HepG2 (cell line): ENCODE measurements around the gene HNRNPAB. TPM values are rescaled to one million over a fixed set of nuclear protein-coding genes. Genes with fewer than 3 reads are reported as not detected.
A peak's percentile ranks its signal among the peaks of the same experiment; 100 is the strongest.

Experiments
- ATAC-seq: fragments of 200-7000 bp; cut with Tn5 transposase; 3 replicates; pipeline ENCODE4 v1.9.1; 2020; ENCODE audit warnings: mild to moderate bottlenecking, moderate library complexity
- BruUV-seq: library from RNA; stranded (reverse); fragments of 400-500 nt; replicated peaks from 2 replicates; lab custom pipeline; 2021; lab: Mats Ljungman, UMichigan
- CTCF ChIA-PET: fragments of 300-600 bp; formaldehyde crosslinking; extraction: SDS; loops from one replicate; lab custom pipeline; 2021; ENCODE audit warnings: low total read pairs, inconsistent platforms, low intra/inter-chr PET ratio; lab: Yijun Ruan, JAX
- POLR2A ChIA-PET: fragments of 350-600 bp; sonication (Branson Sonifier 250); formaldehyde crosslinking; loops from one replicate; lab custom pipeline; 2020; ENCODE audit warnings: antibody characterized with exemption, inconsistent platforms; lab: Yijun Ruan, JAX
- DNase-seq: peaks from one replicate; pipeline ENCODE4 v3.0.0-alpha.2; 2015; ENCODE audit warnings: low spot score
- FAIRE-seq: peaks from 3 replicates; lab custom pipeline; 2011; peaks lifted over from hg19 to GRCh38; lab: Jason Lieb, UNC
- H2AFZ ChIP-seq: one replicate; pipeline ENCODE4 v1.6.1; 2011; ENCODE audit warnings: low read length, inconsistent platforms
- H3K27ac ChIP-seq: fragments of 300-600 bp; 3 replicates; pipeline ENCODE4 v1.8.0; 2011; ENCODE audit warnings: mixed run types, mild to moderate bottlenecking, mixed read lengths, low read length, inconsistent platforms; ENCODE audit not compliant: insufficient read depth; ENCODE audit errors: extremely low read length
- H3K27me3 ChIP-seq, 2 experiments: fragments of 200-600 bp in 1 of 2; 2 replicates in 1 of 2; 3 replicates in 1 of 2; pipeline versions ENCODE4 v1.6.0 to v1.8.0; 2011; ENCODE audit warnings: low read length in 2 of 2, mild to moderate bottlenecking in 2 of 2, moderate library complexity in 2 of 2, inconsistent platforms in 1 of 2; ENCODE audit not compliant: insufficient read depth in 2 of 2, control insufficient read depth in 1 of 2
- H3K36me3 ChIP-seq, 2 experiments: fragments of 200-600 bp in 1 of 2; replicated peaks in 1 of 2; 2 replicates in 1 of 2; 3 replicates in 1 of 2; pipeline versions ENCODE4 v1.5.1 to v1.8.0; 2011; ENCODE audit warnings: low read length in 2 of 2, inconsistent platforms in 1 of 2; ENCODE audit not compliant: insufficient read depth in 2 of 2, control insufficient read depth in 1 of 2
- H3K4me1 ChIP-seq: 2 replicates; pipeline ENCODE4 v1.5.1; 2012; ENCODE audit warnings: low read length, inconsistent platforms; ENCODE audit not compliant: insufficient read depth
- H3K4me2 ChIP-seq: 2 replicates; pipeline ENCODE4 v1.6.0; 2011; ENCODE audit warnings: low read depth, low read length, inconsistent platforms
- H3K4me3 ChIP-seq, 3 experiments: fragments of 200-600 bp in 1 of 3; sonication (generic), shearing (Covaris generic) in 1 of 3; replicated peaks in 1 of 3; 2 replicates each; pipeline ENCODE4 v1.5.1; 2011 to 2016; ENCODE audit warnings: low read length in 3 of 3, inconsistent platforms in 2 of 3, low read depth in 2 of 3, mild to moderate bottlenecking in 2 of 3, control low read depth in 1 of 3, mixed read lengths in 1 of 3; ENCODE audit not compliant: insufficient read depth in 1 of 3
- H3K79me2 ChIP-seq: one replicate; pipeline ENCODE4 v1.6.1; 2011; ENCODE audit warnings: low read length, inconsistent platforms; ENCODE audit not compliant: insufficient read depth
- H3K9ac ChIP-seq: 2 replicates; pipeline ENCODE4 v1.6.0; 2011; ENCODE audit warnings: mild to moderate bottlenecking, low read depth, low read length, inconsistent platforms; ENCODE audit not compliant: insufficient read depth
- H3K9me3 ChIP-seq: 2 replicates; pipeline ENCODE4 v1.5.1; 2012; ENCODE audit warnings: mild to moderate bottlenecking, low read length
- H4K20me1 ChIP-seq: 2 replicates; pipeline ENCODE4 v1.6.0; 2011; ENCODE audit warnings: inconsistent platforms, mild to moderate bottlenecking, low read length, moderate library complexity; ENCODE audit not compliant: insufficient read depth
- FOXC1 ChIP-seq: sonication (generic); formaldehyde crosslinking; IDR thresholded peaks from 2 replicates; pipeline ENCODE4 v1.8.0; 2022; ENCODE audit warnings: mild to moderate bottlenecking, missing genetic modification reagents, borderline replicate concordance
- FOXK1 ChIP-seq: sonication (generic); formaldehyde crosslinking; IDR thresholded peaks from 2 replicates; pipeline ENCODE4 v1.4.0; 2020; ENCODE audit warnings: low read depth, missing genetic modification reagents, borderline replicate concordance
- MAFF ChIP-seq: IDR thresholded peaks from 2 replicates; pipeline ENCODE4 v1.6.1; 2011; ENCODE audit warnings: low read depth, low read length, improper control_type of control experiment
- MAFK ChIP-seq, 2 experiments: IDR thresholded peaks in 1 of 2; conservative IDR thresholded peaks in 1 of 2; 2 replicates each; pipeline ENCODE4 v1.6.1; 2011; ENCODE audit warnings: improper control_type of control experiment in 2 of 2, low read length in 2 of 2
- SKI ChIP-seq: fragments of 450-650 bp; IDR thresholded peaks from one replicate; pipeline ENCODE4 v1.6.1; 2018; ENCODE audit warnings: mild to moderate bottlenecking; ENCODE audit not compliant: partially characterized antibody
- ZNF207 ChIP-seq: fragments of 450-650 bp; IDR thresholded peaks from 2 replicates; pipeline ENCODE4 v1.6.1; 2016; ENCODE audit warnings: antibody characterized with exemption, borderline replicate concordance
- ZNF30 ChIP-seq: sonication (generic); formaldehyde crosslinking; IDR thresholded peaks from 2 replicates; pipeline ENCODE4 v1.5.0; 2020; ENCODE audit warnings: mild to moderate bottlenecking, missing genetic modification reagents
- ZNF639 ChIP-seq: conservative IDR thresholded peaks from 2 replicates; pipeline ENCODE4 v1.6.1; 2018; ENCODE audit warnings: missing genetic modification reagents
- ZNF747 ChIP-seq: sonication (generic); formaldehyde crosslinking; IDR thresholded peaks from 2 replicates; pipeline ENCODE4 v1.8.1; 2023; ENCODE audit warnings: missing genetic modification reagents, mild to moderate bottlenecking, borderline replicate concordance
- ZNF841 ChIP-seq: sonication (generic); formaldehyde crosslinking; IDR thresholded peaks from 2 replicates; pipeline ENCODE4 v1.8.1; 2023; ENCODE audit warnings: missing genetic modification reagents, borderline replicate concordance
- ZZZ3 ChIP-seq: sonication (generic); formaldehyde crosslinking; IDR thresholded peaks from 2 replicates; pipeline ENCODE4 v1.4.0; 2020; ENCODE audit warnings: missing genetic modification reagents, mild to moderate bottlenecking, borderline replicate concordance
- WGBS: methylation state at CpG from one replicate; pipeline ENCODE4 v1.1.6; 2017; ENCODE audit warnings: low lambda C conversion rate; 5-methylcytosine and 5-hydroxymethylcytosine counted together
- in situ Hi-C: cut with HindIII; loops from 2 replicates; pipeline ENCODE4 v1.10.0; 2017; ENCODE audit warnings: low pct_unique_long_range_greater_than_20kb; ENCODE audit not compliant: extremely low pct_ligation_motif_present
- intact Hi-C: fragments of 100-400 bp; cut with micrococcal nuclease; formaldehyde crosslinking; loops from one replicate; pipeline ENCODE4 v1.10.0; 2022; ENCODE audit not compliant: unreplicated experiment
- polyA plus RNA-seq, 8 experiments: library from polyadenylated mRNA; depleted of rRNA in 3 of 8; stranded (reverse) in 7 of 8; unstranded in 1 of 8; fragments of >200 nt; fragmentation: Illumina TruSeq in 4 of 8; extraction: Trizol in 4 of 8; gene quantifications; 2 replicates each; pipeline versions ENCODE4 v1.2.1 to v1.2.3, GENCODE V29; 2011 to 2016; ENCODE audit warnings: low read depth in 4 of 8, missing spikeins in 1 of 8, mixed read lengths in 1 of 8; ENCODE audit not compliant: insufficient read depth in 1 of 8
- total RNA-seq, 5 experiments: library from RNA; depleted of rRNA; stranded (reverse); fragments of >200 nt; fragmentation: Illumina TruSeq; extraction: Trizol; gene quantifications; 2 replicates each; pipeline ENCODE4 v1.2.3, GENCODE V29; 2016; ENCODE audit warnings: low read depth in 1 of 5

HNRNPAB gene
- total and polyA plus RNA-seq, 2 of the 13 experiments (the other 11 are each of a cell fraction or from before 2014, with no cell fraction given), result 62.6 to 111 TPM

- no peak for FAIRE-seq
- Histone ChIP-seq H3K9me3 (no peaks in the 10 kb centered on the region), H3K36me3 (no peaks in the 10 kb centered on the region), H3K27me3 (no peaks in the 10 kb centered on the region), H3K79me2 (no peaks in the 10 kb centered on the region), H2AFZ (no peak overlapping the region), H3K9ac (no peak overlapping the region), H3K4me1 (no peaks in the 10 kb centered on the region; the same call in 1 of the 2 replicates)
- 21% methylated on average over 6 of the region's 6 CpGs for WGBS
- intact Hi-C loops (no loop called here), in situ Hi-C loops (no loop called here)
- no TSS peak for BruUV-seq
- no peak for ATAC-seq
- POLR2A ChIA-PET, result no interaction called here
- peak; percentile 54 for TF ChIP-seq MAFF
- TF ChIP-seq FOXK1 (CRISPR knock-in tag), result no peak
- peak; percentile 12 to 59; a peak in 2 of 4 replicates for TF ChIP-seq MAFK (conservative IDR thresholded peaks at IDR 0.05 in 1 of 2, IDR thresholded peaks at IDR 0.05 in 1 of 2; ENCODE audit: low read length in 2 of 2)
- no peak for TF ChIP-seq ZNF639 (CRISPR knock-in tag)
- TF ChIP-seq, all 625 proteins: peak for 2
- no peak for DNase-seq
- Histone ChIP-seq H3K4me2 (no peak overlapping the region), H4K20me1 (no peaks in the 10 kb centered on the region), H3K4me3 (no peak overlapping the region), H3K27ac (no peak overlapping the region)
- CTCF ChIA-PET, result no interaction called here
These were observed 17.9 kb upstream of the HNRNPAB start for GRCh38 chr5:178186427-178186826.

GRCh38 chr5:178187014-178187413 lies 17.3 kb upstream of the HNRNPAB start, which contains the start of gene GMCL2:
Gene GMCL2, minus strand, starts transcription at chr5:178187371. Its CDS starts 72 bp downstream, at chr5:178187299.
- no peaks in the 10 kb centered on the region for H3K27me3 ChIP-seq
- no peak within 1 kb of the TSS for H3K27ac ChIP-seq
- no peaks in the 10 kb centered on the region for H4K20me1 ChIP-seq
- in situ Hi-C loops (no loop called here), intact Hi-C loops (no loop called here)
- H3K79me2 ChIP-seq, result no peaks in the 10 kb centered on the region
- H3K36me3 ChIP-seq, result no peaks in the 10 kb centered on the region
- no peaks in the 10 kb centered on the region for H3K9me3 ChIP-seq
- no peak within 1 kb of the TSS for H3K4me2 ChIP-seq
- H3K4me1 ChIP-seq, result no peaks in the 10 kb centered on the region; the same call in 1 of the 2 replicates
- H3K9ac ChIP-seq, result no peak within 1 kb of the TSS
- BruUV-seq, result no TSS peak
- POLR2A ChIA-PET, result no interaction called here
- no peak within 1 kb of the TSS for H2AFZ ChIP-seq
- CTCF ChIA-PET, result no interaction called here
- FAIRE-seq, result no peak
- no peak for ATAC-seq
- TF ChIP-seq ZNF30 (CRISPR knock-in tag) (no peak), ZNF207 (no peak), FOXC1 (CRISPR knock-in tag) (no peak), ZNF841 (CRISPR knock-in tag) (no peak), ZZZ3 (CRISPR knock-in tag) (no peak), ZNF747 (no peak), SKI (no peak)
- TF ChIP-seq, all 625 proteins: peak for 0
- 82% methylated on average over 24 of the region's 27 CpGs for WGBS
- no peak within 1 kb of the TSS for H3K4me3 ChIP-seq
- DNase-seq, result no peak
